H9 (cell line): Measurements from ENCODE around the gene PLCH2. TPM values are rescaled to one million over a fixed set of nuclear protein-coding genes. Genes with fewer than 3 reads are reported as not detected.

Experiments
- DNase-seq: peaks from one replicate; pipeline ENCODE4 v3.0.0-alpha.2; 2017
- H2AFZ ChIP-seq: one replicate; pipeline ENCODE4 v1.6.1; 2013; ENCODE audit warnings: mild to moderate bottlenecking, low read length, control low read depth, moderate library complexity
- H2AK5ac ChIP-seq: 2 replicates; pipeline ENCODE4 v1.6.1; 2013; ENCODE audit warnings: low read length, control low read depth, mixed read lengths; ENCODE audit not compliant: insufficient read length
- H2BK120ac ChIP-seq: one replicate; pipeline ENCODE4 v1.6.1; 2013; ENCODE audit warnings: low read depth, mild to moderate bottlenecking, low read length, control low read depth, inconsistent platforms; ENCODE audit not compliant: poor library complexity, severe bottlenecking
- H2BK12ac ChIP-seq: 2 replicates; pipeline ENCODE4 v1.6.1; 2013; ENCODE audit warnings: low read length, control low read depth, mixed read lengths, low read depth; ENCODE audit not compliant: insufficient read length
- H2BK15ac ChIP-seq: 2 replicates; pipeline ENCODE4 v1.6.1; 2013; ENCODE audit warnings: low read depth, low read length, control low read depth
- H2BK20ac ChIP-seq: one replicate; pipeline ENCODE4 v1.6.1; 2013; ENCODE audit warnings: low read depth, mild to moderate bottlenecking, low read length, control low read depth, inconsistent platforms; ENCODE audit not compliant: poor library complexity, severe bottlenecking
- H2BK5ac ChIP-seq: 2 replicates; pipeline ENCODE4 v1.6.1; 2013; ENCODE audit warnings: low read length, control low read depth, mixed read lengths; ENCODE audit not compliant: insufficient read length
- H3K14ac ChIP-seq: 2 replicates; pipeline ENCODE4 v1.6.1; 2013; ENCODE audit warnings: low read length, control low read depth; ENCODE audit not compliant: insufficient read depth
- H3K18ac ChIP-seq: 2 replicates; pipeline ENCODE4 v1.6.1; 2013; ENCODE audit warnings: low read depth, mild to moderate bottlenecking, mixed read lengths, low read length, control low read depth; ENCODE audit not compliant: insufficient read length
- H3K23ac ChIP-seq: 2 replicates; pipeline ENCODE4 v1.6.1; 2013; ENCODE audit warnings: low read length, control low read depth, mixed read lengths, low read depth; ENCODE audit not compliant: insufficient read length
- H3K23me2 ChIP-seq: 2 replicates; pipeline ENCODE4 v1.6.1; 2013; ENCODE audit warnings: low read depth, mild to moderate bottlenecking, mixed read lengths, low read length, control low read depth; ENCODE audit not compliant: insufficient read length, poor library complexity, severe bottlenecking
- H3K27ac ChIP-seq: 2 replicates; pipeline ENCODE4 v1.5.1; 2013; ENCODE audit warnings: low read length, control low read depth, mixed read lengths, low read depth; ENCODE audit not compliant: insufficient read length
- H3K27me3 ChIP-seq: 2 replicates; pipeline ENCODE4 v1.6.1; 2013; ENCODE audit warnings: low read length, control low read depth, inconsistent platforms; ENCODE audit not compliant: insufficient read depth
- H3K4ac ChIP-seq: 2 replicates; pipeline ENCODE4 v1.6.1; 2013; ENCODE audit warnings: low read depth, mild to moderate bottlenecking, control low read depth, inconsistent platforms, low read length, moderate library complexity
- H3K4me1 ChIP-seq: 2 replicates; pipeline ENCODE4 v1.6.1; 2013; ENCODE audit warnings: low read length, control low read depth, inconsistent platforms; ENCODE audit not compliant: insufficient read depth
- H3K4me2 ChIP-seq: 2 replicates; pipeline ENCODE4 v1.6.1; 2013; ENCODE audit warnings: low read length, control low read depth, mixed read lengths; ENCODE audit not compliant: insufficient read length, insufficient read depth
- H3K56ac ChIP-seq: 2 replicates; pipeline ENCODE4 v1.6.1; 2013; ENCODE audit warnings: low read depth, mild to moderate bottlenecking, mixed read lengths, low read length, control low read depth; ENCODE audit not compliant: insufficient read length
- H3K79me1 ChIP-seq: 2 replicates; pipeline ENCODE4 v1.6.1; 2013; ENCODE audit warnings: low read depth, mild to moderate bottlenecking, moderate library complexity, low read length, control low read depth, inconsistent platforms; ENCODE audit not compliant: insufficient read depth, poor library complexity, severe bottlenecking
- H3K79me2 ChIP-seq: 2 replicates; pipeline ENCODE4 v1.6.1; 2013; ENCODE audit warnings: low read length, control low read depth, inconsistent platforms; ENCODE audit not compliant: insufficient read depth
- H3K9ac ChIP-seq: 2 replicates; pipeline ENCODE4 v1.6.1; 2013; ENCODE audit warnings: low read length, control low read depth, mixed read lengths; ENCODE audit not compliant: insufficient read length; ENCODE audit errors: extremely low read depth
- H3K9me3 ChIP-seq: one replicate; pipeline ENCODE4 v1.6.1; 2013; ENCODE audit warnings: low read depth, low read length, inconsistent platforms; ENCODE audit not compliant: control insufficient read depth
- H3T11ph ChIP-seq: one replicate; pipeline ENCODE4 v1.6.1; 2013; ENCODE audit warnings: mild to moderate bottlenecking, low read length, control low read depth, inconsistent platforms
- H4K20me1 ChIP-seq: one replicate; pipeline ENCODE4 v1.6.1; 2013; ENCODE audit not compliant: control insufficient read depth, insufficient read length, insufficient read depth
- H4K5ac ChIP-seq: 2 replicates; pipeline ENCODE4 v1.6.1; 2013; ENCODE audit warnings: low read depth, mild to moderate bottlenecking, mixed read lengths, low read length, control low read depth; ENCODE audit not compliant: insufficient read length
- H4K8ac ChIP-seq: replicated peaks from 2 replicates; pipeline ENCODE4 v1.6.1; 2013; ENCODE audit warnings: low read length, control low read depth, mixed read lengths, low read depth; ENCODE audit not compliant: insufficient read length
- H4K91ac ChIP-seq: 2 replicates; pipeline ENCODE4 v1.6.1; 2013; ENCODE audit warnings: low read depth, mild to moderate bottlenecking, moderate library complexity, mixed read lengths, low read length, control low read depth; ENCODE audit not compliant: insufficient read length
- H3K27ac Mint-ChIP-seq, 3 experiments: 2 replicates in 2 of 3; 3 replicates in 1 of 3; pipeline ENCODE4 v1.8.0; 2020 to 2021; ENCODE audit warnings: mixed read lengths in 3 of 3, mild to moderate bottlenecking in 1 of 3, moderate library complexity in 1 of 3
- H3K27me3 Mint-ChIP-seq: 2 replicates; pipeline ENCODE4 v1.8.0; 2021; ENCODE audit warnings: low read depth, mild to moderate bottlenecking, moderate library complexity, mixed read lengths
- H3K36me3 Mint-ChIP-seq, 3 experiments: 2 replicates in 2 of 3; 3 replicates in 1 of 3; pipeline ENCODE4 v1.8.0; 2020 to 2021; ENCODE audit warnings: low read depth in 3 of 3, mixed read lengths in 3 of 3; ENCODE audit not compliant: insufficient read depth in 1 of 3
- H3K4me1 Mint-ChIP-seq, 2 experiments: 2 replicates each; pipeline ENCODE4 v1.8.0; 2020; ENCODE audit warnings: mixed read lengths in 2 of 2
- H3K4me3 Mint-ChIP-seq, 2 experiments: 2 replicates in 1 of 2; 3 replicates in 1 of 2; pipeline ENCODE4 v1.8.0; 2020 to 2021; ENCODE audit warnings: mild to moderate bottlenecking in 2 of 2, mixed read lengths in 2 of 2, moderate library complexity in 1 of 2
- H3K9me3 Mint-ChIP-seq, 2 experiments: 2 replicates in 1 of 2; 3 replicates in 1 of 2; pipeline ENCODE4 v1.8.0; 2020; ENCODE audit warnings: mild to moderate bottlenecking in 2 of 2, mixed read lengths in 2 of 2, moderate library complexity in 1 of 2
- CTCF ChIP-seq: fragments of 200-600 bp; sonication (generic); conservative IDR thresholded peaks from 3 replicates; pipeline ENCODE4 v1.8.0; 2021; ENCODE audit warnings: antibody characterized with exemption, mild to moderate bottlenecking
- WGBS: extraction: QIAGEN DNeasy Blood & Tissue Kit; methylation state at CpG from one replicate; pipeline ENCODE4 v1.1.7; 2013; ENCODE audit warnings: missing lambda C conversion rate, low lambda C conversion rate, mixed read lengths; ENCODE audit not compliant: insufficient read length; ENCODE audit errors: extremely low coverage; 5-methylcytosine and 5-hydroxymethylcytosine counted together
- total RNA-seq: library from RNA; stranded (reverse); gene quantifications from 2 replicates; pipeline ENCODE4 v1.2.1, GENCODE V29; 2021

The PLCH2 gene
- total RNA-seq, 1 experiment from 2014 or later = 0.09 TPM

- H2AFZ ChIP-seq = no peak overlapping the region
- no peak overlapping the region for H3K56ac ChIP-seq
- H2BK20ac ChIP-seq = no peak overlapping the region
- Mint-ChIP-seq H3K4me3 (no peak overlapping the region), H3K4me1 (0 out of 4 replicates have a peak, but pooled peaks cover 0 to 3% of the 10 kb centered on the region in 2 experiments), H3K27me3 (peaks cover 22% of the 10 kb centered on the region), H3K36me3 (no peaks in the 10 kb centered on the region), H3K9me3 (no peaks in the 10 kb centered on the region), H3K27ac (no peak overlapping the region)
- H4K5ac ChIP-seq = no peak overlapping the region
- H3K27ac ChIP-seq = no peak overlapping the region
- H4K20me1 ChIP-seq = no peaks in the 10 kb centered on the region
- no peak overlapping the region for H2BK120ac ChIP-seq
- no peak overlapping the region for H3K18ac ChIP-seq
- no peak overlapping the region for H2BK5ac ChIP-seq
- no peak overlapping the region for H2AK5ac ChIP-seq
- H3K9ac ChIP-seq = no peak overlapping the region
- H3K4me2 ChIP-seq = no peak overlapping the region
- H3K9me3 ChIP-seq = no peaks in the 10 kb centered on the region
- no peak overlapping the region for H3T11ph ChIP-seq
- H3K79me2 ChIP-seq = no peaks in the 10 kb centered on the region
- no peak overlapping the region for H4K8ac ChIP-seq
- no peak overlapping the region for H2BK12ac ChIP-seq
- TF ChIP-seq CTCF = no peak
- no peaks in the 10 kb centered on the region for H3K27me3 ChIP-seq
- no CpG with 5 or more reads among the region's 26 CpGs for WGBS
- H3K79me1 ChIP-seq = no peaks in the 10 kb centered on the region
- H3K23ac ChIP-seq = no peak overlapping the region
- DNase-seq = no peak
- H4K91ac ChIP-seq = no peak overlapping the region
- no peaks in the 10 kb centered on the region for H3K4me1 ChIP-seq
- no peak overlapping the region for H3K14ac ChIP-seq
- H3K4ac ChIP-seq = no peak overlapping the region
- H3K23me2 ChIP-seq = no peaks in the 10 kb centered on the region
- H2BK15ac ChIP-seq = no peak overlapping the region
Observed at GRCh38 chr1:2496746-2497145, 20.7 kb downstream of the PLCH2 start.
